GM12873 (cell line): ENCODE measurements around the gene PPP1R13B.

Experiments used
- CTCF ChIP-seq: IDR thresholded peaks from 2 replicates; pipeline ENCODE4 v1.5.1; 2012; ENCODE audit warnings: low read depth, mild to moderate bottlenecking, moderate library complexity, low read length, control low read depth; ENCODE audit not compliant: insufficient read depth; ENCODE audit errors: missing control alignments

PPP1R13B gene

GRCh38 chr14:103749860-103750259, 97.5 kb downstream of the PPP1R13B start:
- TF ChIP-seq CTCF: peak; percentile 7

- TF ChIP-seq CTCF: no peak
Measured at GRCh38 chr14:103749452-103749851, 97.9 kb downstream of the PPP1R13B start.

GRCh38 chr14:103748534-103748857, 98.9 kb downstream of the PPP1R13B start:
- no peak for TF ChIP-seq CTCF

- TF ChIP-seq CTCF: no peak
Measured at GRCh38 chr14:103746701-103747100, 100.7 kb downstream of the PPP1R13B start.

- no peak for TF ChIP-seq CTCF
Measured at GRCh38 chr14:103745424-103745823, 102.0 kb downstream of the PPP1R13B start.

- TF ChIP-seq CTCF: no peak
Measured at GRCh38 chr14:103744621-103745395, 102.6 kb downstream of the PPP1R13B start.

GRCh38 chr14:103743691-103744090, 103.7 kb downstream of the PPP1R13B start:
- no peak for TF ChIP-seq CTCF
